A549 (cell line): Measurements from ENCODE around the gene KCTD12. TPM values are rescaled to one million over a fixed set of nuclear protein-coding genes. Genes with fewer than 3 reads are reported as not detected.

ENCODE experiments used
- ATAC-seq, 2 experiments: fragments of 200-7000 bp in 1 of 2; fragments of >200 bp in 1 of 2; cut with Nextera tagmentation in 1 of 2; cut with Tn5 transposase in 1 of 2; 3 replicates each; pipeline versions ENCODE4 v1.8.0 to v1.9.1; 2018 to 2020; ENCODE audit warnings: mild to moderate bottlenecking in 1 of 2, moderate library complexity in 1 of 2
- CTCF ChIA-PET: fragments of 300-600 bp; sonication (Branson Sonifier 250); formaldehyde crosslinking; extraction: SDS; loops from one replicate; lab custom pipeline; 2021; ENCODE audit warnings: antibody characterized with exemption, inconsistent platforms; lab: Yijun Ruan, JAX
- POLR2A ChIA-PET: fragments of 350-600 bp; formaldehyde crosslinking; extraction: SDS; loops from one replicate; lab custom pipeline; 2021; ENCODE audit warnings: antibody characterized with exemption, inconsistent platforms; lab: Yijun Ruan, JAX
- DNase-seq, 2 experiments: peaks; one replicate each; pipeline versions ENCODE4 v3.0.0 to v3.0.0-alpha.2; 2011 to 2016; ENCODE audit warnings: low read depth in 1 of 2, low spot score in 1 of 2
- FAIRE-seq: peaks from 2 replicates; lab custom pipeline; 2011; peaks lifted over from hg19 to GRCh38; lab: Jason Lieb, UNC
- H3K27ac ChIP-seq, 2 experiments: fragments of >200 bp; sonication (Bioruptor Twin); formaldehyde crosslinking; 3 replicates each; pipeline ENCODE4 v1.5.1; 2016 to 2017
- H3K4me1 ChIP-seq: fragments of >200 bp; sonication (Bioruptor Twin); formaldehyde crosslinking; 3 replicates; pipeline ENCODE4 v1.6.1; 2016
- H3K4me2 ChIP-seq: fragments of >200 bp; sonication (Bioruptor Twin); formaldehyde crosslinking; 3 replicates; pipeline ENCODE4 v1.6.1; 2016
- H3K4me3 ChIP-seq: fragments of >200 bp; sonication (Bioruptor Twin); formaldehyde crosslinking; 3 replicates; pipeline ENCODE4 v1.5.1; 2016
- H3K9me3 ChIP-seq: fragments of >200 bp; sonication (Bioruptor Twin); formaldehyde crosslinking; 3 replicates; pipeline ENCODE4 v1.6.1; 2016
- BHLHE40 ChIP-seq: IDR thresholded peaks from 2 replicates; pipeline ENCODE4 v1.6.1; 2012; ENCODE audit warnings: low read depth, low read length, inconsistent platforms
- CEBPB ChIP-seq, 2 experiments: fragments of >200 bp in 1 of 2; sonication (Bioruptor Twin) in 1 of 2; formaldehyde crosslinking in 1 of 2; IDR thresholded peaks; 2 replicates each; pipeline ENCODE4 v1.6.1; 2012 to 2016
- CHD4 ChIP-seq: fragments of 200-600 bp; sonication (generic); IDR thresholded peaks from 2 replicates; pipeline ENCODE4 v1.6.1; 2016; ENCODE audit warnings: antibody characterized with exemption, mild to moderate bottlenecking, borderline replicate concordance
- EHMT2 ChIP-seq: fragments of 200-600 bp; sonication (generic); IDR thresholded peaks from 2 replicates; pipeline ENCODE4 v1.6.1; 2016; ENCODE audit warnings: antibody characterized with exemption, low read depth, mild to moderate bottlenecking, moderate library complexity
- EP300 ChIP-seq, 2 experiments: fragments of >200 bp; sonication (Bioruptor Twin); formaldehyde crosslinking; IDR thresholded peaks; 2 replicates in 1 of 2; 3 replicates in 1 of 2; pipeline ENCODE4 v1.6.1; 2016 to 2017
- FOSL2 ChIP-seq, 2 experiments: fragments of 450-650 bp in 1 of 2; fragments of >200 bp in 1 of 2; sonication (Bioruptor Twin) in 1 of 2; formaldehyde crosslinking; IDR thresholded peaks; 2 replicates each; pipeline versions ENCODE4 v1.5.0 to v1.6.1; 2016 to 2020; ENCODE audit warnings: mild to moderate bottlenecking in 1 of 2, moderate library complexity in 1 of 2
- FOXS1 ChIP-seq: fragments of 250-450 bp; sonication (Bioruptor Pico); IDR thresholded peaks from 2 replicates; pipeline ENCODE4 v1.5.0; 2020; ENCODE audit warnings: mild to moderate bottlenecking, moderate library complexity
- GATA3 ChIP-seq: IDR thresholded peaks from 2 replicates; pipeline ENCODE4 v1.6.1; 2012; ENCODE audit warnings: borderline replicate concordance
- HEYL ChIP-seq: fragments of 250-450 bp; sonication (Bioruptor Pico); IDR thresholded peaks from 2 replicates; pipeline ENCODE4 v1.8.0; 2021; ENCODE audit warnings: mild to moderate bottlenecking, moderate library complexity
- HOXA7 ChIP-seq: fragments of 250-450 bp; sonication (Bioruptor Pico); IDR thresholded peaks from 2 replicates; pipeline ENCODE4 v1.5.0; 2020; ENCODE audit warnings: mild to moderate bottlenecking, moderate library complexity
- JUN ChIP-seq, 2 experiments: fragments of >200 bp; sonication (Bioruptor Twin); formaldehyde crosslinking; IDR thresholded peaks; 2 replicates in 1 of 2; 3 replicates in 1 of 2; pipeline ENCODE4 v1.6.1; 2016 to 2017
- KDM1A ChIP-seq: fragments of 200-600 bp; sonication (generic); IDR thresholded peaks from 2 replicates; pipeline ENCODE4 v1.6.1; 2016; ENCODE audit warnings: low read depth, mild to moderate bottlenecking
- KDM5A ChIP-seq: fragments of 200-600 bp; sonication (generic); IDR thresholded peaks from 2 replicates; pipeline ENCODE4 v1.6.1; 2016; ENCODE audit warnings: antibody characterized with exemption, mild to moderate bottlenecking
- MAFK ChIP-seq: fragments of 450-650 bp; IDR thresholded peaks from 2 replicates; pipeline ENCODE4 v1.6.1; 2014; ENCODE audit not compliant: partially characterized antibody
- MAX ChIP-seq: IDR thresholded peaks from 2 replicates; pipeline ENCODE4 v1.6.1; 2012
- MYC ChIP-seq: IDR thresholded peaks from 2 replicates; pipeline ENCODE4 v1.6.1; 2012; ENCODE audit warnings: mild to moderate bottlenecking, inconsistent platforms, low read length, improper control_type of control experiment, borderline replicate concordance
- NFE2L2 ChIP-seq: fragments of 150-350 bp; conservative IDR thresholded peaks from 2 replicates; pipeline ENCODE4 v1.6.1; 2014; ENCODE audit warnings: low read length
- POLR2A ChIP-seq: IDR thresholded peaks from 2 replicates; pipeline ENCODE4 v1.6.1; 2012; ENCODE audit warnings: mild to moderate bottlenecking, low read length
- POLR2AphosphoS2 ChIP-seq: conservative IDR thresholded peaks from 2 replicates; pipeline ENCODE4 v1.6.1; 2012; ENCODE audit warnings: low read length, improper control_type of control experiment, inconsistent platforms
- RAD21 ChIP-seq, 2 experiments: fragments of >200 bp in 1 of 2; sonication (Bioruptor Twin) in 1 of 2; formaldehyde crosslinking in 1 of 2; IDR thresholded peaks in 1 of 2; conservative IDR thresholded peaks in 1 of 2; 2 replicates in 1 of 2; 3 replicates in 1 of 2; pipeline ENCODE4 v1.6.1; 2012 to 2018; ENCODE audit warnings: inconsistent platforms in 1 of 2
- RARB ChIP-seq: fragments of 250-450 bp; sonication (Bioruptor Pico); IDR thresholded peaks from 2 replicates; pipeline ENCODE4 v1.8.0; 2021; ENCODE audit warnings: mild to moderate bottlenecking, moderate library complexity
- RCOR1 ChIP-seq: fragments of 150-350 bp; IDR thresholded peaks from 2 replicates; pipeline ENCODE4 v1.6.1; 2014; ENCODE audit warnings: antibody characterized with exemption, low read length, low read depth
- REST ChIP-seq: fragments of 200-600 bp; sonication (generic); IDR thresholded peaks from 2 replicates; pipeline ENCODE4 v1.6.1; 2016; ENCODE audit warnings: antibody characterized with exemption, mild to moderate bottlenecking, moderate library complexity
- RFX5 ChIP-seq: fragments of 450-650 bp; IDR thresholded peaks from 2 replicates; pipeline ENCODE4 v1.7.1; 2014; ENCODE audit warnings: antibody characterized with exemption, mild to moderate bottlenecking, moderate library complexity
- ZFP36 ChIP-seq: fragments of 450-650 bp; IDR thresholded peaks from 2 replicates; pipeline ENCODE4 v1.6.1; 2014; ENCODE audit warnings: borderline replicate concordance; ENCODE audit not compliant: partially characterized antibody
- ZSCAN20 ChIP-seq: fragments of 250-450 bp; sonication (Bioruptor Pico); IDR thresholded peaks from 2 replicates; pipeline ENCODE4 v1.8.0; 2022; ENCODE audit warnings: mild to moderate bottlenecking, moderate library complexity
- WGBS: methylation state at CpG from one replicate; pipeline ENCODE4 v1.1.6; 2017; ENCODE audit errors: missing lambda C conversion rate; 5-methylcytosine and 5-hydroxymethylcytosine counted together
- polyA plus RNA-seq, 4 experiments: library from polyadenylated mRNA; depleted of rRNA in 3 of 4; stranded (reverse); fragments of >200 nt; fragmentation: RNase III in 1 of 4; extraction: RNeasy Plus Mini Kit Qiagen cat#74134 plus additional on column Dnase treatment in 1 of 4; gene quantifications; 2 replicates in 3 of 4; 3 replicates in 1 of 4; pipeline ENCODE4 v1.2.3, GENCODE V29; 2011 to 2017

KCTD12 gene
- polyA plus RNA-seq, 2 of the 4 experiments (the other 2 are of a cell fraction): 0.71 to 0.90 TPM

GRCh38 chr13:76879883-76880270 is 6.3 kb downstream of the KCTD12 start (continued):
- TF ChIP-seq KDM1A (no peak), HEYL (CRISPR knock-in tag) (no peak), BHLHE40 (no peak), NFE2L2 (no peak), CHD4 (no peak), POLR2A (no peak), ZFP36 (no peak), MYC (no peak), EP300 (IDR thresholded peaks at IDR 0.05) (no peak), KDM5A (no peak), MAX (no peak)
- TF ChIP-seq, all 56 proteins: peak for 0

- ChIA-PET POLR2A (no interaction called here), CTCF (interaction anchor here (0.6 to 0.9 kb wide), 3 partner anchors 10 to 1003 kb away, joined by 3 to 4 read pairs (median 3); no protein-coding TSS in a partner anchor)
- no peak overlapping the region for H3K27ac ChIP-seq
- TF ChIP-seq FOXS1 (no peak), REST (no peak), RARB (CRISPR knock-in tag) (no peak), ZFP36 (no peak), JUN (IDR thresholded peaks at IDR 0.05) (no peak), RFX5 (no peak), HEYL (CRISPR knock-in tag) (no peak), ZSCAN20 (no peak), KDM1A (no peak), RAD21 (conservative IDR thresholded peaks at IDR 0.05 in 1 of 2, IDR thresholded peaks at IDR 0.05 in 1 of 2) (no peak), GATA3 (no peak), EHMT2 (no peak), HOXA7 (CRISPR knock-in tag) (no peak), FOSL2 (IDR thresholded peaks at IDR 0.05) (no peak), FOSL2 (CRISPR knock-in tag; IDR thresholded peaks at IDR 0.05) (no peak), CEBPB (IDR thresholded peaks at IDR 0.05) (no peak), MYC (no peak), RCOR1 (no peak), POLR2AphosphoS2 (no peak), MAFK (no peak), KDM5A (no peak)
- no peak for FAIRE-seq
- 63% methylated on average over 8 of the region's 8 CpGs for WGBS
- no peaks in the 10 kb centered on the region for H3K9me3 ChIP-seq
- H3K4me3 ChIP-seq: no peak overlapping the region
- no peak overlapping the region for H3K4me2 ChIP-seq
- no peak for ATAC-seq
- no peak for DNase-seq
- no peaks in the 10 kb centered on the region for H3K4me1 ChIP-seq
These were observed 6.9 kb downstream of the KCTD12 start for GRCh38 chr13:76879203-76879882.
